Liver (tissue), 9 donors: ENCODE results near the gene ERN2. TPM values are rescaled to one million over a fixed set of nuclear protein-coding genes. Genes with fewer than 3 reads are reported as not detected.

Source experiments
- DNase-seq: peaks from one replicate; pipeline ENCODE4 v3.0.0-alpha.2; 2017; ENCODE audit warnings: low spot score
- H3K27ac ChIP-seq, 2 donors: one replicate each; pipeline ENCODE4 v1.7.0; 2013; ENCODE audit warnings: inconsistent platforms in 2 of 2, low read length in 2 of 2, control low read depth in 1 of 2, low read depth in 1 of 2, mild to moderate bottlenecking in 1 of 2
- H3K27me3 ChIP-seq, 4 donors: one replicate each; pipeline versions ENCODE4 v1.6.1 to v1.7.0; 2013; ENCODE audit warnings: low read length in 3 of 4, inconsistent platforms in 1 of 4, mild to moderate bottlenecking in 1 of 4, moderate library complexity in 1 of 4; ENCODE audit not compliant: control insufficient read depth in 4 of 4, insufficient read depth in 4 of 4
- H3K36me3 ChIP-seq, 4 donors: one replicate each; pipeline versions ENCODE4 v1.6.1 to v1.7.0; 2013; ENCODE audit warnings: low read length in 3 of 4, mild to moderate bottlenecking in 3 of 4, low read depth in 1 of 4, moderate library complexity in 1 of 4; ENCODE audit not compliant: control insufficient read depth in 4 of 4, insufficient read depth in 3 of 4
- H3K4me1 ChIP-seq, 4 donors: one replicate each; pipeline versions ENCODE4 v1.6.1 to v1.7.0; 2013; ENCODE audit warnings: low read length in 3 of 4, mild to moderate bottlenecking in 3 of 4, moderate library complexity in 1 of 4; ENCODE audit not compliant: control insufficient read depth in 4 of 4, insufficient read depth in 4 of 4
- H3K4me3 ChIP-seq, 3 donors: one replicate each; pipeline versions ENCODE4 v1.6.1 to v1.7.0; 2013; ENCODE audit warnings: low read length in 3 of 3, control low read depth in 1 of 3, low read depth in 1 of 3, mild to moderate bottlenecking in 1 of 3
- H3K9ac ChIP-seq, 2 donors: one replicate each; pipeline ENCODE4 v1.7.0; 2013; ENCODE audit warnings: low read length in 2 of 2, mild to moderate bottlenecking in 2 of 2, moderate library complexity in 2 of 2, control low read depth in 1 of 2, low read depth in 1 of 2
- H3K9me3 ChIP-seq, 4 donors: one replicate each; pipeline versions ENCODE4 v1.6.1 to v1.7.0; 2013; ENCODE audit warnings: low read length in 3 of 4; ENCODE audit not compliant: control insufficient read depth in 4 of 4
- CTCF ChIP-seq: fragments of 150-350 bp; IDR thresholded peaks from 2 replicates; pipeline ENCODE4 v1.5.1; 2017; ENCODE audit warnings: improper control_type of control experiment, low read depth, low read length; ENCODE audit not compliant: missing input control
- EGR1 ChIP-seq, 2 donors: IDR thresholded peaks; 2 replicates each; pipeline ENCODE4 v1.6.1; 2016 to 2018; ENCODE audit warnings: antibody characterized with exemption in 2 of 2, low read depth in 2 of 2
- FOXA1 ChIP-seq: IDR thresholded peaks from 2 replicates; pipeline ENCODE4 v1.6.1; 2016; ENCODE audit warnings: antibody characterized with exemption
- FOXA2 ChIP-seq: IDR thresholded peaks from 2 replicates; pipeline ENCODE4 v1.6.1; 2016; ENCODE audit warnings: antibody characterized with exemption
- GABPA ChIP-seq, 2 donors: IDR thresholded peaks in 1 of 2; conservative IDR thresholded peaks in 1 of 2; 2 replicates each; pipeline ENCODE4 v1.6.1; 2016; ENCODE audit warnings: antibody characterized with exemption in 2 of 2, mild to moderate bottlenecking in 1 of 2, moderate library complexity in 1 of 2
- HNF4A ChIP-seq, 2 donors: conservative IDR thresholded peaks; 2 replicates each; pipeline ENCODE4 v1.6.1; 2016; ENCODE audit warnings: antibody characterized with exemption in 2 of 2, mild to moderate bottlenecking in 2 of 2
- HNF4G ChIP-seq: IDR thresholded peaks from 2 replicates; pipeline ENCODE4 v1.6.1; 2016; ENCODE audit warnings: antibody characterized with exemption
- JUND ChIP-seq, 2 donors: IDR thresholded peaks; 2 replicates each; pipeline ENCODE4 v1.6.1; 2016; ENCODE audit warnings: antibody characterized with exemption in 2 of 2
- NR2F2 ChIP-seq: IDR thresholded peaks from 2 replicates; pipeline ENCODE4 v1.6.1; 2016; ENCODE audit warnings: antibody characterized with exemption
- RAD21 ChIP-seq, 2 donors: IDR thresholded peaks; 2 replicates each; pipeline ENCODE4 v1.6.1; 2016; ENCODE audit warnings: antibody characterized with exemption in 2 of 2, mild to moderate bottlenecking in 2 of 2
- REST ChIP-seq: IDR thresholded peaks from 2 replicates; pipeline ENCODE4 v1.6.1; 2016; ENCODE audit warnings: antibody characterized with exemption, mild to moderate bottlenecking
- RXRA ChIP-seq, 2 donors: IDR thresholded peaks; 2 replicates each; pipeline ENCODE4 v1.6.1; 2017 to 2018; ENCODE audit warnings: antibody characterized with exemption in 2 of 2, mild to moderate bottlenecking in 1 of 2
- SP1 ChIP-seq: IDR thresholded peaks from 2 replicates; pipeline ENCODE4 v1.6.1; 2018; ENCODE audit warnings: antibody characterized with exemption, mild to moderate bottlenecking
- TAF1 ChIP-seq: conservative IDR thresholded peaks from 2 replicates; pipeline ENCODE4 v1.6.1; 2016; ENCODE audit warnings: antibody characterized with exemption, mild to moderate bottlenecking
- YY1 ChIP-seq: IDR thresholded peaks from 2 replicates; pipeline ENCODE4 v1.6.1; 2016; ENCODE audit warnings: antibody characterized with exemption, mild to moderate bottlenecking
- ZBTB33 ChIP-seq: IDR thresholded peaks from 2 replicates; pipeline ENCODE4 v1.6.1; 2016; ENCODE audit warnings: antibody characterized with exemption
- WGBS: extraction: QIAGEN DNeasy Blood & Tissue Kit; methylation state at CpG from one replicate; pipeline ENCODE4 v1.1.7; 2013; 5-methylcytosine and 5-hydroxymethylcytosine counted together
- polyA plus RNA-seq, 2 donors: library from polyadenylated mRNA; stranded (reverse) in 1 of 2; unstranded in 1 of 2; fragments of 200-250 nt in 1 of 2; fragments of >200 nt in 1 of 2; fragmentation: Nextera tagmentation in 1 of 2; extraction: Ambion mirVana in 1 of 2; gene quantifications; one replicate each; pipeline versions ENCODE4 v1.2.1 to v1.2.3, GENCODE V29; 2013 to 2015
- total RNA-seq, 2 donors: library from RNA; depleted of rRNA; stranded (reverse); fragments of >200 nt; gene quantifications; one replicate each; pipeline ENCODE4 v1.2.3, GENCODE V29; 2014
- TF ChIP-seq, protein P1 (sequence below): IDR thresholded peaks from 2 replicates; pipeline ENCODE4 v1.6.1; 2016; ENCODE audit warnings: antibody characterized with exemption
- TF ChIP-seq, protein P2 (sequence below): IDR thresholded peaks from 2 replicates; pipeline ENCODE4 v1.6.1; 2016; ENCODE audit warnings: antibody characterized with exemption
- donor health status: healthy.
- donor health status: healthy.
- donor health status: healthy.
- donor health status: healthy.
- donor health status: healthy.

The ERN2 gene
- total and polyA plus RNA-seq, 4 donors = 0.01 to 0.17 TPM; not detected in 2

DNA sequence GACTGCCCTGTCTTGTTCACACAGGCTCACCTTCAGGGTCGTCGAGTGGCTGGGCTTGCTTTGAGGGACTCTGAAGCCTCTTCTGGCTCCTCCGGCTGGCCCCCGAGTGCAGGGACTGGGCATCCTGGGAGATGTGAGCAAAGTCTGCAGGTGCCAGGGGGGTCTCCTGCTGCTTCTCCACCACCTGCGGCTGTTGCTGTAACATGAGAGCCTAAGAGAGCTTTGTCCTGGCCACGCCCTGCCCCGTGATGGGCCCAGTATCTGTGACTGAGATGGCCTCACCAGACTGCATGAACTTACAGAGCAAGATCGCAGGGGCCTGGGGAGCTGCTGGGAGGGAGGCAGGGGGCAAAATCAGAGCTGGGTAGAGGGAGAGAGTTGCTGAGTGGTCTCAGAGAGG, 12.5 kb downstream of the ERN2 start:
- Histone ChIP-seq H3K9me3 (peaks cover 0 to 10% (median 1%) of the 10 kb centered on the region in 4 donors), H3K27ac (no peak overlapping the region), H3K36me3 (no peaks in the 10 kb centered on the region), H3K4me1 (no peaks in the 10 kb centered on the region), H3K9ac (no peak overlapping the region), H3K27me3 (no peaks in the 10 kb centered on the region), H3K4me3 (no peak overlapping the region)
- TF ChIP-seq TAF1 (no peak), HNF4G (no peak), FOXA2 (no peak), SP1 (no peak), RXRA (IDR thresholded peaks at IDR 0.05) (no peak), EGR1 (IDR thresholded peaks at IDR 0.05; ENCODE audit: low read depth in 2 of 2) (no peak), NR2F2 (no peak), ZBTB33 (no peak), REST (no peak), GABPA (IDR thresholded peaks at IDR 0.05 in 1 of 2, conservative IDR thresholded peaks at IDR 0.05 in 1 of 2) (no peak), HNF4A (conservative IDR thresholded peaks at IDR 0.05) (no peak), YY1 (no peak), RAD21 (IDR thresholded peaks at IDR 0.05) (no peak), FOXA1 (no peak), JUND (IDR thresholded peaks at IDR 0.05) (no peak), CTCF (no peak)
- TF ChIP-seq, protein P1, sequence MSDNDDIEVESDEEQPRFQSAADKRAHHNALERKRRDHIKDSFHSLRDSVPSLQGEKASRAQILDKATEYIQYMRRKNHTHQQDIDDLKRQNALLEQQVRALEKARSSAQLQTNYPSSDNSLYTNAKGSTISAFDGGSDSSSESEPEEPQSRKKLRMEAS = no peak
- TF ChIP-seq, protein P2, sequence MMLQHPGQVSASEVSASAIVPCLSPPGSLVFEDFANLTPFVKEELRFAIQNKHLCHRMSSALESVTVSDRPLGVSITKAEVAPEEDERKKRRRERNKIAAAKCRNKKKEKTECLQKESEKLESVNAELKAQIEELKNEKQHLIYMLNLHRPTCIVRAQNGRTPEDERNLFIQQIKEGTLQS = no peak
- 32% methylated on average over 8 of the region's 8 CpGs for WGBS
- DNase-seq = no peak
